ENCODE data around the gene GGT6. TPM values are rescaled to one million over a fixed set of nuclear protein-coding genes. Genes with fewer than 3 reads are reported as not detected.

GGT6 gene
- total and polyA plus RNA-seq, 7 experiments from 2014 or later: not detected

GRCh38 chr17:4560837-4561256 is 470 bp upstream of the GGT6 start:
- DNase-seq (no peak), ATAC-seq (no peak)
- peak overlapping the region in 1 of 9 donors; percentile 85 for H3K27ac Mint-ChIP-seq
- H3K4me1 Mint-ChIP-seq: peaks cover 18 to 46% (median 33%) of the 10 kb centered on the region in 7 donors
- H3K9me3 Mint-ChIP-seq: no peaks in the 10 kb centered on the region
- H3K4me1 ChIP-seq (ENCODE audit: control insufficient read depth in 2 of 2, insufficient read depth in 2 of 2, low read length in 2 of 2): peaks cover 10 to 15% of the 10 kb centered on the region in 2 donors
- no peaks in the 10 kb centered on the region for H3K27me3 ChIP-seq (ENCODE audit: control insufficient read depth in 2 of 2, insufficient read depth in 2 of 2, low read length in 2 of 2)
- H3K27ac ChIP-seq (ENCODE audit: low read depth, low read length): no peak overlapping the region
- no peaks in the 10 kb centered on the region for H3K36me3 Mint-ChIP-seq
- H3K27me3 Mint-ChIP-seq: peaks cover 0 to 3% (median 0%) of the 10 kb centered on the region in 5 donors
- intact Hi-C loops (cut with micrococcal nuclease): loop anchor here in 1 of 2 donors (10.0 kb wide), 1 partner anchor 144 kb away; the partner anchor contains the start of gene PELP1
- ChIA-PET POLR2A (no interaction called here), CTCF (no interaction called here)
- no peaks in the 10 kb centered on the region for H3K36me3 ChIP-seq (ENCODE audit: control insufficient read depth in 2 of 3, insufficient read depth in 3 of 3, low read length in 3 of 3)
- H3K9me3 ChIP-seq (ENCODE audit: control insufficient read depth in 2 of 3, low read length in 3 of 3): no peaks in the 10 kb centered on the region
- H3K4me3 ChIP-seq (ENCODE audit: low read length): no peak overlapping the region
- H3K4me3 Mint-ChIP-seq: peak overlapping the region in 1 of 10 donors; percentile 56

DNA sequence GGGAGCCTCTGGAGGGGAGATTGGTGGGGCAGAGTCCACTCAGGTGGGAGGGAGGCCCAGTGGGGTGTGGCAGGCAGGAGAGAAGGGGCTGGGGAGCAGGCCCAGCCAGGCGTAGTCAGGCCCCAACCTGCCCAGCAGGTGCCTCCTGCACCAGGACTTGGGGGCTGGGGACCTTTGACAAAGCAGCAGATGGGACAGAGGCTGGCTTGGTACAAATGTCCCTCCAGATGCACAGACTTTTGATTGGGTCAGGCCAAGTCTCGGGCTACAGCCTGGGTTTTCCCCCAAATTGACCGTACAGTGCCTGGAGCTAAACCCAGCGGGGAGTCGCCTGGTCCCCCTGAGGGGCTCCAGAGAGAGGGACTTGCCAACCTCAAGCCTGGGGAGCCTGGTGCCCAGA is 411 bp downstream of the GGT6 start:
- Mint-ChIP-seq H3K9me3 (no peaks in the 10 kb centered on the region), H3K27ac (no peak overlapping the region), H3K27me3 (no peaks in the 10 kb centered on the region), H3K4me1 (peaks cover 16 to 45% (median 33%) of the 10 kb centered on the region in 7 donors), H3K36me3 (no peaks in the 10 kb centered on the region), H3K4me3 (no peak overlapping the region)
- no peaks in the 10 kb centered on the region for H3K9me3 ChIP-seq (ENCODE audit: control insufficient read depth in 2 of 3, low read length in 3 of 3)
- DNase-seq (no peak), ATAC-seq (no peak)
- H3K27me3 ChIP-seq (ENCODE audit: control insufficient read depth in 2 of 2, insufficient read depth in 2 of 2, low read length in 2 of 2): no peaks in the 10 kb centered on the region
- ChIA-PET CTCF (no interaction called here), POLR2A (no interaction called here)
- H3K36me3 ChIP-seq (ENCODE audit: control insufficient read depth in 2 of 3, insufficient read depth in 3 of 3, low read length in 3 of 3): peaks cover 0 to 2% (median 0%) of the 10 kb centered on the region in 3 experiments
- H3K27ac ChIP-seq (ENCODE audit: low read depth, low read length): no peak overlapping the region
- no peak overlapping the region for H3K4me3 ChIP-seq (ENCODE audit: low read length)
- peaks cover 13 to 17% of the 10 kb centered on the region in 2 donors for H3K4me1 ChIP-seq (ENCODE audit: control insufficient read depth in 2 of 2, insufficient read depth in 2 of 2, low read length in 2 of 2)
- intact Hi-C loops (cut with micrococcal nuclease): loop anchor here (5.0 to 10.0 kb wide), 3 partner anchors 145 to 515 kb away; partner anchors contain the start of genes C17orf107 (in 1 of the 2), PELP1 (in 1 of the 2) and ZFP3 (in 1 of the 2)

GRCh38 chr17:4559139-4559791 is 1.1 kb downstream of the GGT6 start:
- Mint-ChIP-seq H3K4me1 (peaks cover 22 to 49% (median 40%) of the 10 kb centered on the region in 7 donors), H3K36me3 (peaks cover 0 to 3% (median 0%) of the 10 kb centered on the region in 5 donors), H3K27ac (no peak overlapping the region), H3K4me3 (no peak overlapping the region), H3K27me3 (no peaks in the 10 kb centered on the region), H3K9me3 (no peaks in the 10 kb centered on the region)
- Histone ChIP-seq H3K27me3 (ENCODE audit: control insufficient read depth in 2 of 2, insufficient read depth in 2 of 2, low read length in 2 of 2) (no peaks in the 10 kb centered on the region), H3K27ac (ENCODE audit: low read depth, low read length) (no peak overlapping the region), H3K4me3 (ENCODE audit: low read length) (no peak overlapping the region), H3K36me3 (ENCODE audit: control insufficient read depth in 2 of 3, insufficient read depth in 3 of 3, low read length in 3 of 3) (peaks cover 0 to 5% (median 0%) of the 10 kb centered on the region in 3 experiments), H3K4me1 (ENCODE audit: control insufficient read depth in 2 of 2, insufficient read depth in 2 of 2, low read length in 2 of 2) (peaks cover 17 to 22% of the 10 kb centered on the region in 2 donors), H3K9me3 (ENCODE audit: control insufficient read depth in 2 of 3, low read length in 3 of 3) (no peaks in the 10 kb centered on the region)
- ATAC-seq: no peak
- ChIA-PET CTCF (interaction anchor here (0.5 kb wide), 1 partner anchor 456 kb away, joined by 4 read pairs; no protein-coding TSS in a partner anchor), POLR2A (no interaction called here)
- no peak for DNase-seq
- intact Hi-C loops (cut with micrococcal nuclease): loop anchor here in 1 of 2 donors (5.0 to 10.0 kb wide), 2 partner anchors 338 to 516 kb away; partner anchors contain the start of genes C17orf107 and ZFP3

GRCh38 chr17:4558347-4558971 is 1.9 kb downstream of the GGT6 start:
- intact Hi-C loops (cut with micrococcal nuclease): loop anchor here in 1 of 2 donors (5.0 to 10.0 kb wide), 2 partner anchors 339 to 516 kb away; partner anchors contain the start of genes C17orf107 and ZFP3
- Mint-ChIP-seq H3K4me1 (peaks cover 24 to 51% (median 48%) of the 10 kb centered on the region in 7 donors), H3K4me3 (no peak overlapping the region), H3K27ac (no peak overlapping the region), H3K36me3 (peaks cover 0 to 5% (median 0%) of the 10 kb centered on the region in 5 donors), H3K9me3 (no peaks in the 10 kb centered on the region), H3K27me3 (no peaks in the 10 kb centered on the region)
- no peak for DNase-seq
- Histone ChIP-seq H3K27me3 (ENCODE audit: control insufficient read depth in 2 of 2, insufficient read depth in 2 of 2, low read length in 2 of 2) (no peaks in the 10 kb centered on the region), H3K27ac (ENCODE audit: low read depth, low read length) (no peak overlapping the region), H3K36me3 (ENCODE audit: control insufficient read depth in 2 of 3, insufficient read depth in 3 of 3, low read length in 3 of 3) (peaks cover 0 to 5% (median 0%) of the 10 kb centered on the region in 3 experiments), H3K4me1 (ENCODE audit: control insufficient read depth in 2 of 2, insufficient read depth in 2 of 2, low read length in 2 of 2) (peaks cover 26 to 30% of the 10 kb centered on the region in 2 donors), H3K9me3 (ENCODE audit: control insufficient read depth in 2 of 3, low read length in 3 of 3) (no peaks in the 10 kb centered on the region), H3K4me3 (ENCODE audit: low read length) (no peak overlapping the region)
- ChIA-PET CTCF (interaction anchor here (0.5 kb wide), 1 partner anchor 455 kb away, joined by 4 read pairs; no protein-coding TSS in a partner anchor), POLR2A (no interaction called here)
- ATAC-seq: no peak

GRCh38 chr17:4557626-4558346 is 2.6 kb downstream of the GGT6 start:
- ATAC-seq (no peak), DNase-seq (no peak)
- Mint-ChIP-seq H3K9me3 (no peaks in the 10 kb centered on the region), H3K27me3 (no peaks in the 10 kb centered on the region), H3K4me1 (peaks cover 24 to 45% (median 43%) of the 10 kb centered on the region in 7 donors), H3K27ac (peak overlapping the region in 1 of 9 donors; percentile 28), H3K36me3 (peaks cover 0 to 5% (median 0%) of the 10 kb centered on the region in 5 donors), H3K4me3 (peak overlapping the region in 2 of 10 donors; percentile 35 to 45)
- Histone ChIP-seq H3K27me3 (ENCODE audit: control insufficient read depth in 2 of 2, insufficient read depth in 2 of 2, low read length in 2 of 2) (no peaks in the 10 kb centered on the region), H3K4me3 (ENCODE audit: low read length) (no peak overlapping the region), H3K27ac (ENCODE audit: low read depth, low read length) (no peak overlapping the region), H3K4me1 (ENCODE audit: control insufficient read depth in 2 of 2, insufficient read depth in 2 of 2, low read length in 2 of 2) (peaks cover 27 to 29% of the 10 kb centered on the region in 2 donors), H3K9me3 (ENCODE audit: control insufficient read depth in 2 of 3, low read length in 3 of 3) (no peaks in the 10 kb centered on the region), H3K36me3 (ENCODE audit: control insufficient read depth in 2 of 3, insufficient read depth in 3 of 3, low read length in 3 of 3) (peaks cover 0 to 12% (median 0%) of the 10 kb centered on the region in 3 experiments)
- POLR2A ChIA-PET: no interaction called here
- CTCF ChIA-PET: no interaction called here
- intact Hi-C loops (cut with micrococcal nuclease): loop anchor here in 1 of 2 donors (5.0 to 10.0 kb wide), 2 partner anchors 340 to 517 kb away; partner anchors contain the start of genes C17orf107 and ZFP3

DNA sequence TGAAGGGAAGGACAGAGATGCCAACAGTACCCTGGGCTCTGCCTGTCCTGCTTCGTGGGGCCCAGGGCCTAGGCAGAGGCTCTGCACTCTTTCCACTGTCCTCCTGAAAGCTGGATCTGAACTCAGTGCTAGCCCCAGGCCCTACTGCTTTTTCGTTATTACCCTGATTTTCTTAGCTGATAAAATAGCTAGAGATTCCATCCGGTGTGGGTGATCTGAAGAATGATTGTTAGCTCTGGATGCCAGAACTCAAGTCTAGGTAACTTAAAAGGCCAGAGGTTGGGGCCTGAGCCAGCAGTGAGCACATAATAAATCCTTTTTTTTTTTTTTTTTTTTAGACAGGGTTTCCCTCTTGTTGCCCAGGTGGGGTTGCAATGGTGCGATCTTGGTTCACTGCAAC is 3.4 kb downstream of the GGT6 start:
- Mint-ChIP-seq H3K36me3 (peaks cover 0 to 5% (median 0%) of the 10 kb centered on the region in 5 donors), H3K4me3 (peak overlapping the region in 7 of 10 donors; percentile 16 to 95 (median 68)), H3K27ac (peak overlapping the region in 2 of 9 donors; percentile 30 to 94), H3K27me3 (no peaks in the 10 kb centered on the region), H3K9me3 (no peaks in the 10 kb centered on the region), H3K4me1 (peaks cover 19 to 37% (median 35%) of the 10 kb centered on the region in 7 donors)
- Histone ChIP-seq H3K27ac (ENCODE audit: low read depth, low read length) (no peak overlapping the region), H3K9me3 (ENCODE audit: control insufficient read depth in 2 of 3, low read length in 3 of 3) (no peaks in the 10 kb centered on the region), H3K4me3 (ENCODE audit: low read length) (no peak overlapping the region), H3K4me1 (ENCODE audit: control insufficient read depth in 2 of 2, insufficient read depth in 2 of 2, low read length in 2 of 2) (peaks cover 21 to 22% of the 10 kb centered on the region in 2 donors), H3K27me3 (ENCODE audit: control insufficient read depth in 2 of 2, insufficient read depth in 2 of 2, low read length in 2 of 2) (no peaks in the 10 kb centered on the region), H3K36me3 (ENCODE audit: control insufficient read depth in 2 of 3, insufficient read depth in 3 of 3, low read length in 3 of 3) (peaks cover 0 to 20% (median 0%) of the 10 kb centered on the region in 3 experiments)
- ATAC-seq (no peak), DNase-seq (no peak)
- ChIA-PET CTCF (interaction anchor here (0.6 to 1.1 kb wide), 2 partner anchors 10 to 687 kb away, joined by 3 read pairs; no protein-coding TSS in a partner anchor), POLR2A (interaction anchor here (1.1 kb wide), 1 partner anchor 10 kb away, joined by 3 read pairs; no protein-coding TSS in a partner anchor)
- intact Hi-C loops (cut with micrococcal nuclease): loop anchor here in 1 of 2 donors (5.0 to 10.0 kb wide), 2 partner anchors 340 to 518 kb away; partner anchors contain the start of genes C17orf107 and ZFP3

All from naive thymus-derived CD4-positive, alpha-beta T cell (primary cell).